SK-N-SH (cell line): ENCODE data around the gene STK35. TPM values are rescaled to one million over a fixed set of nuclear protein-coding genes. Genes with fewer than 3 reads are reported as not detected.

Experiments used
- CTCF ChIA-PET: fragments of 300-600, 350-600 bp; formaldehyde crosslinking; extraction: SDS; loops from one replicate; lab custom pipeline; 2021; lab: Yijun Ruan, JAX
- POLR2A ChIA-PET: fragments of 350-600 bp; sonication (Branson Sonifier 250); formaldehyde crosslinking; extraction: SDS; loops from one replicate; lab custom pipeline; 2020; ENCODE audit warnings: antibody characterized with exemption, inconsistent platforms; lab: Yijun Ruan, JAX
- DNase-seq: peaks from one replicate; pipeline ENCODE4 v3.0.0; 2012
- H2AFZ ChIP-seq: fragments of 200-600 bp; sonication (generic); 2 replicates; pipeline ENCODE4 v1.8.1; 2016; ENCODE audit warnings: antibody characterized with exemption, mild to moderate bottlenecking, low read depth
- H3F3A ChIP-seq: fragments of 200-600 bp; sonication (generic); replicated peaks from 2 replicates; pipeline ENCODE3; 2016; ENCODE audit warnings: antibody characterized with exemption, mild to moderate bottlenecking; ENCODE audit not compliant: insufficient read depth
- H3K27ac ChIP-seq, 2 experiments: fragments of 200-500 bp in 1 of 2; fragments of 200-600 bp in 1 of 2; sonication (Bioruptor generic) in 1 of 2; sonication (generic), shearing (Covaris generic) in 1 of 2; 2 replicates each; pipeline versions ENCODE4 v1.5.1 to v1.6.1; 2014 to 2016; ENCODE audit warnings: low read depth in 2 of 2, inconsistent platforms in 1 of 2, low read length in 1 of 2, mild to moderate bottlenecking in 1 of 2, mixed read lengths in 1 of 2
- H3K27me3 ChIP-seq: fragments of 200-600 bp; sonication (generic), shearing (Covaris generic); 2 replicates; pipeline ENCODE4 v1.6.1; 2016; ENCODE audit warnings: mixed run types; ENCODE audit not compliant: insufficient read depth
- H3K36me3 ChIP-seq, 2 experiments: fragments of 200-500 bp in 1 of 2; fragments of 200-600 bp in 1 of 2; sonication (Bioruptor generic) in 1 of 2; sonication (generic) in 1 of 2; replicated peaks in 1 of 2; 2 replicates each; pipeline versions ENCODE3 to v1.5.1; 2014 to 2016; ENCODE audit warnings: low read length in 1 of 2, mild to moderate bottlenecking in 1 of 2; ENCODE audit not compliant: insufficient read depth in 2 of 2, control insufficient read depth in 1 of 2
- H3K4me1 ChIP-seq, 2 experiments: fragments of 200-500 bp in 1 of 2; fragments of 200-600 bp in 1 of 2; sonication (Bioruptor generic) in 1 of 2; sonication (generic), shearing (Covaris generic) in 1 of 2; 2 replicates each; pipeline versions ENCODE4 v1.5.1 to v1.6.1; 2014 to 2016; ENCODE audit warnings: low read depth in 1 of 2, low read length in 1 of 2, mixed run types in 1 of 2; ENCODE audit not compliant: insufficient read depth in 2 of 2, control insufficient read depth in 1 of 2
- H3K4me2 ChIP-seq: fragments of 200-600 bp; sonication (generic), shearing (Covaris generic); 2 replicates; pipeline ENCODE4 v1.6.1; 2017; ENCODE audit warnings: mixed run types
- H3K4me3 ChIP-seq, 2 experiments: fragments of 200-500 bp in 1 of 2; fragments of 200-600 bp in 1 of 2; sonication (Bioruptor generic) in 1 of 2; sonication (generic), shearing (Covaris generic) in 1 of 2; 2 replicates each; pipeline versions ENCODE4 v1.5.1 to v1.8.1; 2014 to 2016; ENCODE audit warnings: low read depth in 2 of 2, inconsistent platforms in 1 of 2, low read length in 1 of 2, mild to moderate bottlenecking in 1 of 2, mixed read lengths in 1 of 2, moderate library complexity in 1 of 2
- H3K79me2 ChIP-seq: fragments of 200-600 bp; sonication (generic); 2 replicates; pipeline ENCODE4 v1.8.1; 2017; ENCODE audit warnings: mild to moderate bottlenecking; ENCODE audit not compliant: insufficient read depth
- H3K9ac ChIP-seq: fragments of 200-600 bp; sonication (generic); 2 replicates; pipeline ENCODE4 v1.6.1; 2017; ENCODE audit warnings: mixed run types
- H3K9me2 ChIP-seq: fragments of 200-600 bp; sonication (generic); 2 replicates; pipeline ENCODE4 v1.6.1; 2017; ENCODE audit warnings: mixed run types
- H3K9me3 ChIP-seq: fragments of 200-600 bp; sonication (generic); 2 replicates; pipeline ENCODE4 v1.6.1; 2017; ENCODE audit warnings: mixed run types, mild to moderate bottlenecking, moderate library complexity
- H4K20me1 ChIP-seq: fragments of 200-600 bp; sonication (generic); 2 replicates; pipeline ENCODE4 v1.6.1; 2017; ENCODE audit warnings: mild to moderate bottlenecking, mixed run types; ENCODE audit not compliant: insufficient read depth
- CHD2 ChIP-seq: fragments of 150-350 bp; IDR thresholded peaks from 2 replicates; pipeline ENCODE4 v1.6.1; 2018; ENCODE audit warnings: low read length; ENCODE audit not compliant: partially characterized antibody
- EP300 ChIP-seq, 2 experiments: IDR thresholded peaks; 2 replicates each; pipeline versions ENCODE4 v1.4.0 to v1.6.1; 2012; ENCODE audit warnings: borderline replicate concordance in 1 of 2, low read depth in 1 of 2, low read length in 1 of 2
- FOSL2 ChIP-seq: IDR thresholded peaks from 2 replicates; pipeline ENCODE4 v1.4.0; 2012; ENCODE audit warnings: low read depth, mild to moderate bottlenecking, moderate library complexity, borderline replicate concordance
- FOXJ3 ChIP-seq: sonication (generic); formaldehyde crosslinking; IDR thresholded peaks from 2 replicates; pipeline ENCODE4 v1.5.1; 2020; ENCODE audit warnings: mild to moderate bottlenecking, missing genetic modification reagents
- JUND ChIP-seq: IDR thresholded peaks from 2 replicates; pipeline ENCODE4 v1.4.0; 2012
- MEF2A ChIP-seq: IDR thresholded peaks from 2 replicates; pipeline ENCODE4 v1.4.0; 2012; ENCODE audit warnings: low read depth, borderline replicate concordance
- NFIC ChIP-seq: IDR thresholded peaks from 2 replicates; pipeline ENCODE4 v1.4.0; 2012; ENCODE audit warnings: borderline replicate concordance
- NRF1 ChIP-seq: IDR thresholded peaks from 2 replicates; pipeline ENCODE4 v1.6.1; 2012; ENCODE audit warnings: low read depth, mild to moderate bottlenecking, low read length
- RCOR1 ChIP-seq: fragments of 150-350 bp; IDR thresholded peaks from 2 replicates; pipeline ENCODE4 v1.6.1; 2017; ENCODE audit warnings: antibody characterized with exemption, low read length
- RXRA ChIP-seq: IDR thresholded peaks from 2 replicates; pipeline ENCODE4 v1.4.0; 2012; ENCODE audit warnings: low read depth, mild to moderate bottlenecking, borderline replicate concordance
- TAF1 ChIP-seq: IDR thresholded peaks from 2 replicates; pipeline ENCODE4 v1.6.1; 2012; ENCODE audit warnings: low read depth, mild to moderate bottlenecking, low read length, moderate library complexity, borderline replicate concordance
- TCF12 ChIP-seq: IDR thresholded peaks from 2 replicates; pipeline ENCODE4 v1.4.0; 2012
- TEAD4 ChIP-seq: IDR thresholded peaks from 2 replicates; pipeline ENCODE4 v1.4.0; 2012; ENCODE audit warnings: mild to moderate bottlenecking, borderline replicate concordance; ENCODE audit not compliant: insufficient read depth
- WGBS: methylation state at CpG from one replicate; pipeline ENCODE4 v1.1.6; 2017; ENCODE audit warnings: low lambda C conversion rate; 5-methylcytosine and 5-hydroxymethylcytosine counted together
- polyA plus RNA-seq, 3 experiments: library from polyadenylated mRNA; depleted of rRNA; stranded (reverse); fragments of >200 nt; gene quantifications; 2 replicates each; pipeline ENCODE4 v1.2.3, GENCODE V29; 2012
- TF ChIP-seq, protein P1 (sequence below): IDR thresholded peaks from 2 replicates; pipeline ENCODE4 v1.4.0; 2012; ENCODE audit warnings: low read depth, borderline replicate concordance
- TF ChIP-seq, protein P2 (sequence below): IDR thresholded peaks from 2 replicates; pipeline ENCODE4; 2012
- TF ChIP-seq, protein P3 (sequence below): IDR thresholded peaks from 2 replicates; pipeline ENCODE4 v1.6.1; 2012; ENCODE audit warnings: mild to moderate bottlenecking, low read depth, low read length, moderate library complexity
- TF ChIP-seq, protein P4 (sequence below): IDR thresholded peaks from 2 replicates; pipeline ENCODE4 v1.4.0; 2012; ENCODE audit warnings: low read depth

STK35 gene
- polyA plus RNA-seq, 1 of the 3 experiments (the other 2 are of a cell fraction) = 6.7 TPM

DNA sequence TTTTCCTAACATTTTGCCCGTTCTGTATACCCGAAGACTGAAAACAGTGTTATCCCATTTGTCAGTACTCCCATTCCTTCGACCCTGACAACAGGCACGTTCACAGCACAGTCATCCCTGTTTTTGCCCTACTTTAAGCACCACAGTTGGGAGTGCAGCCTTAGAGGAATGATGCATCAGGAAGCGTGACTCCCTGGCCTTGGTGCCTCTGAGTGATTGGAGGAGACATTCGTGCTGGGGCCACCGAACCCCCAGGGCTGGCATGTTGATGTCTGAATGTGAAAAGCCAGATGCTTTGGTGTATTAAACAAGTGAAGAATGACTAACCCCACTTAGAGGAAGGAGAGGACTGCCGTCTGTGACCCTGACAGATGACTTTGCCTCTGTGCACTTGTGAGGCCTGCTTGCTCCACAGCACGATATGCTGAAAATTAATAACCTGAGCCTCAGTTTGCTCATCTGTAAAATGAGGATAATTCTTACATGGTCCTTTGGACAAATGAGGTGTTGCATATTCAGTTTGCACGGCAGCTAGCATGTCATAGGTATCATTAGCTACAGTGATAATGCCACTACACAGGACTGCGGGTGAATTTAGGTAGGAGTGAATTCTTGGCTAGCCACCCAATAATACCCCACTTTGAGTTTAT is 36.0 kb downstream of the STK35 start:
- no peak for DNase-seq
- Histone ChIP-seq H3K27ac (peak overlapping the region in 1 of 2 experiments; percentile 77; a peak in 2 of 4 replicates), H3K4me2 (peak overlapping the region; percentile 52; the same call in 1 of the 2 replicates), H3K9ac (peak overlapping the region; percentile 51), H4K20me1 (peaks cover 42% of the 10 kb centered on the region), H3K79me2 (peaks cover 87% of the 10 kb centered on the region), H3K4me3 (no peak overlapping the region), H3K9me2 (no peaks in the 10 kb centered on the region), H3K4me1 (peaks cover 15 to 41% of the 10 kb centered on the region in 2 experiments; a peak in 3 of 4 replicates), H3F3A (peaks cover 12% of the 10 kb centered on the region), H2AFZ (no peak overlapping the region), H3K9me3 (no peaks in the 10 kb centered on the region), H3K27me3 (no peaks in the 10 kb centered on the region), H3K36me3 (peaks cover 0 to 4% of the 10 kb centered on the region in 2 experiments)
- ChIA-PET POLR2A (no interaction called here), CTCF (interaction anchor here (1.4 to 3.0 kb wide), 2 partner anchors 16 to 35 kb away, joined by 3 to 17 read pairs; no protein-coding TSS in a partner anchor)
- TF ChIP-seq RCOR1 = no peak
- TF ChIP-seq NRF1 = no peak
- TF ChIP-seq FOSL2 = peak; percentile 59; the same call in 1 of the 2 replicates
- TF ChIP-seq CHD2 = no peak
- no peak for TF ChIP-seq NFIC
- peak in 1 of 2 experiments; percentile 20; a peak in 1 of 4 replicates for TF ChIP-seq EP300 (IDR thresholded peaks at IDR 0.05; ENCODE audit: borderline replicate concordance in 1 of 2, low read depth in 1 of 2, low read length in 1 of 2)
- TF ChIP-seq MEF2A = no peak
- TF ChIP-seq TEAD4 = no peak
- no peak for TF ChIP-seq FOXJ3
- TF ChIP-seq, protein P1, sequence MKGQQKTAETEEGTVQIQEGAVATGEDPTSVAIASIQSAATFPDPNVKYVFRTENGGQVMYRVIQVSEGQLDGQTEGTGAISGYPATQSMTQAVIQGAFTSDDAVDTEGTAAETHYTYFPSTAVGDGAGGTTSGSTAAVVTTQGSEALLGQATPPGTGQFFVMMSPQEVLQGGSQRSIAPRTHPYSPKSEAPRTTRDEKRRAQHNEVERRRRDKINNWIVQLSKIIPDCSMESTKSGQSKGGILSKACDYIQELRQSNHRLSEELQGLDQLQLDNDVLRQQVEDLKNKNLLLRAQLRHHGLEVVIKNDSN = no peak
- TF ChIP-seq, protein P2, sequence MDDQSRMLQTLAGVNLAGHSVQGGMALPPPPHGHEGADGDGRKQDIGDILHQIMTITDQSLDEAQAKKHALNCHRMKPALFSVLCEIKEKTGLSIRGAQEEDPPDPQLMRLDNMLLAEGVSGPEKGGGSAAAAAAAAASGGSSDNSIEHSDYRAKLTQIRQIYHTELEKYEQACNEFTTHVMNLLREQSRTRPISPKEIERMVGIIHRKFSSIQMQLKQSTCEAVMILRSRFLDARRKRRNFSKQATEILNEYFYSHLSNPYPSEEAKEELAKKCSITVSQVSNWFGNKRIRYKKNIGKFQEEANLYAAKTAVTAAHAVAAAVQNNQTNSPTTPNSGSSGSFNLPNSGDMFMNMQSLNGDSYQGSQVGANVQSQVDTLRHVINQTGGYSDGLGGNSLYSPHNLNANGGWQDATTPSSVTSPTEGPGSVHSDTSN = peak; percentile 83
- TF ChIP-seq, protein P3, sequence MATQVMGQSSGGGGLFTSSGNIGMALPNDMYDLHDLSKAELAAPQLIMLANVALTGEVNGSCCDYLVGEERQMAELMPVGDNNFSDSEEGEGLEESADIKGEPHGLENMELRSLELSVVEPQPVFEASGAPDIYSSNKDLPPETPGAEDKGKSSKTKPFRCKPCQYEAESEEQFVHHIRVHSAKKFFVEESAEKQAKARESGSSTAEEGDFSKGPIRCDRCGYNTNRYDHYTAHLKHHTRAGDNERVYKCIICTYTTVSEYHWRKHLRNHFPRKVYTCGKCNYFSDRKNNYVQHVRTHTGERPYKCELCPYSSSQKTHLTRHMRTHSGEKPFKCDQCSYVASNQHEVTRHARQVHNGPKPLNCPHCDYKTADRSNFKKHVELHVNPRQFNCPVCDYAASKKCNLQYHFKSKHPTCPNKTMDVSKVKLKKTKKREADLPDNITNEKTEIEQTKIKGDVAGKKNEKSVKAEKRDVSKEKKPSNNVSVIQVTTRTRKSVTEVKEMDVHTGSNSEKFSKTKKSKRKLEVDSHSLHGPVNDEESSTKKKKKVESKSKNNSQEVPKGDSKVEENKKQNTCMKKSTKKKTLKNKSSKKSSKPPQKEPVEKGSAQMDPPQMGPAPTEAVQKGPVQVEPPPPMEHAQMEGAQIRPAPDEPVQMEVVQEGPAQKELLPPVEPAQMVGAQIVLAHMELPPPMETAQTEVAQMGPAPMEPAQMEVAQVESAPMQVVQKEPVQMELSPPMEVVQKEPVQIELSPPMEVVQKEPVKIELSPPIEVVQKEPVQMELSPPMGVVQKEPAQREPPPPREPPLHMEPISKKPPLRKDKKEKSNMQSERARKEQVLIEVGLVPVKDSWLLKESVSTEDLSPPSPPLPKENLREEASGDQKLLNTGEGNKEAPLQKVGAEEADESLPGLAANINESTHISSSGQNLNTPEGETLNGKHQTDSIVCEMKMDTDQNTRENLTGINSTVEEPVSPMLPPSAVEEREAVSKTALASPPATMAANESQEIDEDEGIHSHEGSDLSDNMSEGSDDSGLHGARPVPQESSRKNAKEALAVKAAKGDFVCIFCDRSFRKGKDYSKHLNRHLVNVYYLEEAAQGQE = no peak
- TF ChIP-seq TAF1 = no peak
- TF ChIP-seq RXRA = peak; percentile 26; the same call in 1 of the 2 replicates
- peak; percentile 70 for TF ChIP-seq TCF12
- TF ChIP-seq JUND = peak; percentile 25; the same call in 1 of the 2 replicates
- TF ChIP-seq, protein P4, sequence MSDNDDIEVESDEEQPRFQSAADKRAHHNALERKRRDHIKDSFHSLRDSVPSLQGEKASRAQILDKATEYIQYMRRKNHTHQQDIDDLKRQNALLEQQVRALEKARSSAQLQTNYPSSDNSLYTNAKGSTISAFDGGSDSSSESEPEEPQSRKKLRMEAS = peak; percentile 45; the same call in 1 of the 2 replicates
- WGBS = 58% methylated on average over 9 of the region's 11 CpGs
